HG03280 (cell line): ENCODE results near the gene TRIL.

Experiments
- ATAC-seq: cut with Tn5 transposase; IDR thresholded peaks from one replicate; pipeline ENCODE4 v1.9.1; 2021; ENCODE audit warnings: mild to moderate bottlenecking, moderate library complexity; ENCODE audit not compliant: unreplicated experiment

TRIL gene

DNA sequence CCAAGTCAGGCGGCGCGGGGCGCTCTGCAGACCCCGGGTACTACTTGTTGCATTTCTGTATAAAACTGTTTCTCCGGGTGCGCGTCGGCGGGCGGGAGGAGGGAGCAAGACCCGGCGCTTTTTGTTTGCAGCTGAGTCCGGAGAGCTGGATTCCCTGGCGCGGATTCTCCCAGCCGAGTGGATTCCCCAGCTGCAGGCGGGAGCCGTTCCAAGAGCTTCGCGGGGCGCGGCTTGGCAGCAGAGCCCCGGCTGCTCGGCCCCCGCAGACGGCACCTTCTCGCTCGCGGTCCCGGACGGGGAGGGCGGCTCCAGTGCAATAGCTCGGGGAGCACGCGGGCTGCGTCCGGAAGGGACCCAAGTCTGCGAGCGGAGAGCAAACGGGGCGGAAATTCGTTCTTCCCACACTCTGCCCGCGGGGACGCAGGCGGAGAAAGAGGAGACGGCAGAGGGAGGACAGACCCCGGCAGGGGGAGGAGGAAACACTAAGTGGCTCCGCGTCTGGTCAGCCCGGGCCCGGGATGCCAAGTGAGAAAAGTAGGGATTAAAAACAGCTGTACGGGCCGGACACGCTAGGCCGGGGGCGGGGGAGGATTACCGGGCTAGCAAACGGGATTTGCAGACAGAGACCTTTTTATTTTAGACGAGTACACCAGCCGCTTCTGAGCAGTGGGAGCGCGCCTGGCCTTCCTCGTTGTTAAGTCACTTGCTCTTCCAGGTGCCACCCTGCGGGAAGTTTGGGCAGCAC is at the start of gene TRIL:
TSS of gene TRIL (minus strand) at position 96 of the 745 bp plus-strand sequence. CDS start 284 bp downstream, outside the sequence.
- ATAC-seq: no peak

- no peak for ATAC-seq
Observed at GRCh38 chr7:29007127-29007526, 49.0 kb upstream of the TRIL start.

- no peak for ATAC-seq
Observed at GRCh38 chr7:29005829-29006228, 47.7 kb upstream of the TRIL start.

- ATAC-seq: no peak
Observed at GRCh38 chr7:29005406-29005805, 47.3 kb upstream of the TRIL start.

- ATAC-seq: no peak
Observed at GRCh38 chr7:29003703-29004102, 45.6 kb upstream of the TRIL start.

GRCh38 chr7:29000717-29001076 is 42.6 kb upstream of the TRIL start:
- no peak for ATAC-seq

GRCh38 chr7:28999895-29000716 is 42.0 kb upstream of the TRIL start:
- ATAC-seq: no peak

DNA sequence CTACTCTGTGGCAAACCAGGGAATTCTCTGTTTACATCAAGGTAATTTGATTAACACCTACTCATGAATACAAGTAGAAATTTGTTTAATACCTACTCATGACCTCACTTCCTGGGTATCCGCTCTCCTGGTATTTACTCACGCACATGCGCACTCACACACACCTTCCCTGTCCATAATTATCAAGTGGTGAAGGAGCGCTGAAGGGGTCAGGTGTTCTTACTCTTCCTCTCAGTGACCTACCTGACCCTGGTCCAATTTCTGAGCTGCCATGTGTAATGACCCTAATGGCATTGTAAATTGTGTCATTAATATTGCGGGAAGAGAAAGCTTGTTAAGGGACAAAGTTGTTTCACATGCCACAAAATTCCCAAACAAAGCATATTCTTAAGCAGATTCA is 41.3 kb upstream of the TRIL start:
- no peak for ATAC-seq

GRCh38 chr7:28998105-28998504 is 40.0 kb upstream of the TRIL start:
- no peak for ATAC-seq

GRCh38 chr7:28996836-28997235 is 38.7 kb upstream of the TRIL start:
- ATAC-seq: no peak

GRCh38 chr7:28993371-28993770 is 35.2 kb upstream of the TRIL start:
- ATAC-seq: no peak

DNA sequence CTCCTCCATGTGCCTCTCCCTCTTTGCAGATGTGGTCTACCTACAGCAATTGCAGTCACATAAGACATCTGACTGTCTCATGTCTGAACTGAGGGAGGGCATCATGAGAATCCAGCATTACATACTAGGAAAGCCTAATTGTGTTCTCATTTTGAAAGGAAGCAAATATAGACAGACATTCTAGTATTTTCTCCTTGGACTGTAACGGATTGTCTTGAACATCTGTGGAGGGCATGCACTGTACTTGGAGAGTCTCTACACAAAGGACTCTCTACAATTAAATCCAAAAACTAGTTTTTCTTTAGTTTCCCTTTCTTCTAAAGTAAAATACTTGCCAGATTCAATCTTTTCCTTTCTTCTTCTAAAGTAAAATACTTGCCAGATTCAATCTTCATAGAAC is 34.7 kb upstream of the TRIL start:
- ATAC-seq: no peak

DNA sequence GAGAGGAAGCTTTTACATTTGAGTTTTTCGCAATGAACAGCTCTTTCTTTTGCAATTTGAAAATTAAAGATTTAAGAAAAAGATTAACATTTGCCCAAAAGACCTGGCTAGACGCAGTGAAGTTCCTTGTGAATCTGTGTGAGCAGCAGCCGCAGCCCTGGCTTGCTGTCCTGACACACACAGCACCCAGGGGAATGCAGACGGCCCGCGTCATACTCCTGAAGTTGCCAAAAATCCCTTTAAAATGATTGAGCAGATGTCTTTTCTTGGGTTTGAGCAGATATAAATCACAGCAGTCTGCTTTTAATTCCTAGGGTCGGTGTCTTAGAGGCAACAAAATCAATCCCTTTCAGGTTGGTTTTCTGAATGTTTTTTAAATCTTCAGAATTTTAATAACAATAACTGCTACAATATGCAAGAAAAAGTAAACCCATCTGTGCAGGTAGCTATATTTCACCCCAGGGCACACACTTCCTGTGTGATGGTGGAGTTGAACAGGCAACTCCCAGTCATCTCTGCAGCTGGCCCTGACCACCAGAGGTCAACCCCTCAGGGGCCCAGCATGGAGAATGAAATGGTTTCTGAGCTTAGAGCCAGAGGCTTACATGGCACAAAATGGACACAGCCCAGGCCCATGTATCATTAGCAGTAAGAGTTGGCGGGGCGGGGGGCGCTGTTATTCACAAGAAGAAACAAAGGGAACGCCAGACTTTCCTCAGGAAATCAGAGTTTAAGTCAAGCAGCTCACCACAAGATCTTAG is 32.2 kb upstream of the TRIL start:
- no peak for ATAC-seq

- no peak for ATAC-seq
Observed at GRCh38 chr7:28989211-28989980, 31.3 kb upstream of the TRIL start.

DNA sequence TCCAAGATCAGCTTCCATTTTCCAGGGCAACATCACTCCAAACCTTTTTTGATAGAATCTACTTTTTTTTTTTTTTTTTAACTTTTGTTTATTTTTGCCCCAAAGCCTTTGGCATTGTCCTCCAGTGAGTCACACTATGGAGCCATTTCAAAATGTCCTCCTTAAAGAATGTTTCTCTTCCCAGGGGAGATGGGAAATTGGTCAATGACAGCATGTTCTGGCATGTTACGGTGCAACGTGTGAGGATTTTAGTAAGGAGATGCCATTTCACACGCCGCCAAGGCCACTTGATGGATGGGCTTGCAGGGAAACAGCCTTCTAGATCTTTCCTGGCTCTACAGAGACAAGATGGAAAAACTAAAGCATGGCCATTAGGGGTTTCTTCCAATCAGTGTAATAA is 30.7 kb upstream of the TRIL start:
- no peak for ATAC-seq

DNA sequence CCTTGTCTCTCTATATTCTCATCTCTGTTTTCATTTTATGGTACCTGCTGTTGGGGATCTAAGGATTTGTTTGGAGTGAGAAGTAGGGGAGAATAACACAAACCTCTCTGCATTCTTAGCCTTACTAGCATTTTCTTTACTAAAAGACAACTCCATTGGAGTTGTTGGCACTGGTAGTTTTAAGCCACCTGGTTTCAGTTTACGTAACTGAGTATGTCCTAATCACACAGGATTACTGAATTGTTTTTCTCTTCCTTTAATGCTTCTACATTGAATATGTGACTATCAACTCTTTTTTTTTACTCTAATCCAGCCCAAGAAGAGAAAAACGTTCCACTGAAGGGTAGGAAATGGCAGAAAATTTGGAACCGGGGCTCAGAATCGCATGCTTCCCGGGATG is 30.0 kb upstream of the TRIL start:
- no peak for ATAC-seq

DNA sequence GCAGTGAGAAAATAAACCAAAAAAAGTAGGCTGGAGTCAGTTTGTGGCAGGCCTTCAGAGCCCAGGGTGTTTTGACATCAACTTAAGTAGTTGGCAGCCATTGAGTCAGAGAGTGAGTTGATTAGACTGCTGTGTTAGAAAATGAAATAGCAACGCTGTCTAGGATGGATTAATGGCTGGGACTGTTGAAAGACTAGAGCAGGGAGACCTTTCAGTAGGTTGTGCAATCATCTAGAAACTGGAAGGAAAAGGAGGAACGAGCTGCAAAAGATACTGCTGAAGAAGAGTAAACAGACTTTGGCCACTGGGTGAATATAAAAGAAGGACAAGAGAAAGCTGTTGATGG is 28.6 kb upstream of the TRIL start:
- no peak for ATAC-seq

DNA sequence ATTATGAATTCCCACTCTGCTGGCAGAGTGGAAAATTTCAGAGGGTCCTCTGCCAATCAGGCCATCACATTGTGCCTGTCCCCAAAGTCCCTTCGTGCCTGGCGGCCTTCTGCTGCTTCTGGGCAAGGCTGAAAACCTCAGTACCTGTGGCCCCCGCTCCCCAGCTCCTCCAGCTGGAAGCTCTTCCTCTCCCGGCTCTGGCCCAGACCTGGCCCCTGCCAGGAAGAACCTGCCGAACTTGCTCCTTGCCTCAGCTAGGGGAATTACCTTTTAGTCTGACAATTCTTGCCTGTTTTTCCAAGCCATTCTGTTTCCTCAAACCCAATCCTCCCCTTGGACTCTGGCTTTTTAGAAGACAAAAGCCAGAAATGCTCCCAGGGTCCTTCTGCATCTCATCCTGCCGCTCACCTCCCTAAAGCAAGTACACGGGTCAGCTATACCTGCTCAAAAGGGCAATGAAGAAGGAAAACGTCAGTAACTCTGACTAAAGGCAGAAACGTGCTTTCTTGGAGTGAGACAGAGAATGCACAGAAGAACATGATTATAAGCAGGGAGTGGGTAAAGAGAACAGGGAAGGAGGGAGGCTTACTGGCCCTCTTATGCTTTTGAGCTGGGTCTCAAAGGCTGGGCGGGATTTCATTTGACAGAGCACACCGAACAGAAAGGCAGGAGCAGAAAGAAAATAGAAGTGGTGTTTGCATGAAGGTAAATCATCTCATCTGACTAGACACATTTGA is 28.1 kb upstream of the TRIL start:
- no peak for ATAC-seq

DNA sequence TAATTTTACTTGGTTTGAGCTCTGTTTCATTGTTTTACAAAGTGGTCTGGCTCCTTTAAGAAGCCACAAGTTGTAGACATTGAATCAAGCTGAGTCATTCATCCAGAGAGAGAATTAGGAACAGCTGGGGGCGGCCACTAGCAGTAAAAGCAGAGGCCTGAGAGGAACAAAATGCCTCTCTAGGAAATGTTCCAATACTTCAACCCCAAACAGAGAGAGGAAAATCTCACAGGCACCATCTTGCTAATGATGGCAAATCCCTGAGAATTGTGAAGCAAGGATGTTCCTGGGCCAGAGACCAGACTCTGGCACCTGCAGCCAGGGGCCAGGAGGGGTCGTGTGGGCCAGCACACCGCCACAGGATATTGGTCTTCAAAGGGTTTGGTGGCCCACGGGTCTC is 26.5 kb upstream of the TRIL start:
- no peak for ATAC-seq

DNA sequence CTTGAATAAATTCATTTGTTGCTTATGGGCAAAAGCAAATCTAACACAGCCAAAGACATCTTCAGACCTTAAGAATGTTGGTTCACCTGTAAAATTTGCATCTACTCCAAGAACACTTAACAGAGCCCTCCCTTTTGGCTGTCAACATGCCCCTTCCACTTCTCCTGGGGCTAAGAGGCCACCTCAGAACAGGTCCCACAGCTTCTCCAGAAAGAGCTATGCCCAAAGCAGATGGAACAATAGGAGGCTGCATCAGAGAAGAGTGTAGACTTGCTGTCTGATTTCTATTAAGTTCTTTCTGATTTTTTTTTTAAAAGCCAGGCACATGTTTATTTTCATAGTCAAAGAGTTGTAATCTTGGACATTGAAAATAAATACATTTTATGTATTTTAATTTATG is 26.1 kb upstream of the TRIL start:
- no peak for ATAC-seq
